ENCODE data around the gene ENTPD8. TPM values are rescaled to one million over a fixed set of nuclear protein-coding genes. Genes with fewer than 3 reads are reported as not detected.

Gene ENTPD8
- total and polyA plus RNA-seq, 10 of the 15 experiments (the other 5 are each of a cell fraction or from before 2014, with no cell fraction given): not detected

GRCh38 chr9:137411645-137412380, 29.3 kb downstream of the ENTPD8 start:
- no peaks in the 10 kb centered on the region for H3K9me3 ChIP-seq (replicated peaks; ENCODE audit: control insufficient read depth, insufficient read depth, low read length)
- H3K36me3 ChIP-seq (ENCODE audit: control insufficient read depth in 2 of 2, insufficient read depth in 2 of 2, low read length in 1 of 2): no peaks in the 10 kb centered on the region
- no peaks in the 10 kb centered on the region for H3K27me3 ChIP-seq (replicated peaks in 1 of 2; ENCODE audit: control insufficient read depth in 2 of 2, insufficient read depth in 2 of 2, low read length in 1 of 2)
- H3K4me2 ChIP-seq (ENCODE audit: control insufficient read depth, insufficient read depth): peak overlapping the region; percentile 78
- in situ Hi-C loops (cut with MboI): no loop called here
- SMC1A ChIA-PET (ENCODE audit: uncharacterized antibody, unreplicated experiment): interaction anchor here (0.8 to 1.3 kb wide), 2 partner anchors 10 to 109 kb away, joined by 3 to 4 read pairs; partner anchors contain the start of gene NRARP
- no peak overlapping the region for H2AFZ ChIP-seq (ENCODE audit: control insufficient read depth, low read depth, low read length)
- peak overlapping the region; percentile 62 for H3K27ac ChIP-seq (ENCODE audit: control insufficient read depth, insufficient read depth)
- no peak overlapping the region; the same call in 1 of the 2 replicates for H3K9ac ChIP-seq (ENCODE audit: control insufficient read depth, insufficient read depth, low read length)
- POLR2A ChIA-PET: interaction anchor here (1.7 kb wide), 1 partner anchor 96 kb away, joined by 4 read pairs; no protein-coding TSS in a partner anchor
- RAD21 ChIA-PET (ENCODE audit: unreplicated experiment): interaction anchor here (1.6 kb wide), 1 partner anchor 11 kb away, joined by 4 read pairs; the partner anchor contains the start of gene EXD3
- no peaks in the 10 kb centered on the region for H4K20me1 ChIP-seq (ENCODE audit: control insufficient read depth, insufficient read depth)
- CTCF ChIA-PET: interaction anchor here (1.2 to 1.3 kb wide), 2 partner anchors 11 to 110 kb away, joined by 4 to 5 read pairs; partner anchors contain the start of genes EXD3, NOXA1 and NRARP
- FAIRE-seq (peak; percentile 70), DNase-seq (ENCODE audit: low read depth, low spot score) (peak; percentile 43), ATAC-seq (peak; percentile 72)
- peaks cover 29% of the 10 kb centered on the region for H3K4me1 ChIP-seq (ENCODE audit: control insufficient read depth, insufficient read depth, low read length)
- no TSS peak for BruUV-seq (replicated peaks)
- H3K79me2 ChIP-seq (ENCODE audit: control insufficient read depth, insufficient read depth, low read length): peaks cover 2% of the 10 kb centered on the region
- intact Hi-C loops (cut with micrococcal nuclease; ENCODE audit: unreplicated experiment): no loop called here
- peak overlapping the region; percentile 38; the same call in 1 of the 2 replicates for H3K4me3 ChIP-seq
- 2% methylated on average over 19 of the region's 30 CpGs for WGBS (ENCODE audit: insufficient coverage, insufficient replicate concordance, low lambda C conversion rate, missing lambda C conversion rate)
- TF ChIP-seq CREM (IDR thresholded peaks at IDR 0.05; ENCODE audit: low read depth): peak; percentile 17; the same call in 1 of the 2 replicates
- TF ChIP-seq NFYA (IDR thresholded peaks at IDR 0.05; ENCODE audit: borderline replicate concordance, low read depth, low read length): no peak
- TF ChIP-seq TCF3 (IDR thresholded peaks at IDR 0.05; ENCODE audit: borderline replicate concordance, insufficient read depth, low read depth, low read length): 0 out of 2 replicates have a peak, but pooled peaks have one; percentile 61
- TF ChIP-seq EP300 (IDR thresholded peaks at IDR 0.05; ENCODE audit: borderline replicate concordance in 1 of 2, control insufficient read depth in 1 of 2, low read depth in 2 of 2, low read length in 2 of 2): peak in 1 of 2 experiments; percentile 12; a peak in 1 of 4 replicates
- peak; percentile 45; the same call in 1 of the 2 replicates for TF ChIP-seq TCF12 (IDR thresholded peaks at IDR 0.05; ENCODE audit: low read depth, low read length)
- no peak for TF ChIP-seq CREB1 (IDR thresholded peaks at IDR 0.05; ENCODE audit: low read depth)
- TF ChIP-seq TBL1XR1 (IDR thresholded peaks at IDR 0.05; ENCODE audit: low read depth, low read length): peak; percentile 39; the same call in 1 of the 2 replicates
- TF ChIP-seq GATAD2B (conservative IDR thresholded peaks at IDR 0.05; ENCODE audit: low read depth): peak; percentile 84
- TF ChIP-seq IKZF1 (conservative IDR thresholded peaks at IDR 0.05): peak; percentile 89
- peak; percentile 78 for TF ChIP-seq NR2F1 (conservative IDR thresholded peaks at IDR 0.05)
- no peak for TF ChIP-seq FOXM1 (IDR thresholded peaks at IDR 0.05; ENCODE audit: low read depth, low read length)
- no peak for TF ChIP-seq TAF1 (IDR thresholded peaks at IDR 0.05; ENCODE audit: borderline replicate concordance, low read depth, low read length)
- TF ChIP-seq POLR2A (IDR thresholded peaks at IDR 0.05; ENCODE audit: low read depth, low read length): peak; percentile 18; the same call in 1 of the 2 replicates
- 0 out of 2 replicates have a peak, but pooled peaks have one; percentile 27 for TF ChIP-seq NBN (IDR thresholded peaks at IDR 0.05)
- peak; percentile 41; the same call in 1 of the 2 replicates for TF ChIP-seq MTA3 (IDR thresholded peaks at IDR 0.05; ENCODE audit: borderline replicate concordance, low read length)
- TF ChIP-seq BCL11A (IDR thresholded peaks at IDR 0.05; ENCODE audit: low read depth, low read length): 0 out of 2 replicates have a peak, but pooled peaks have one; percentile 24
- peak; percentile 86 for TF ChIP-seq CBFB (IDR thresholded peaks at IDR 0.05; ENCODE audit: low read depth)
- TF ChIP-seq JUNB (IDR thresholded peaks at IDR 0.05): 0 out of 2 replicates have a peak, but pooled peaks have one; percentile 16
- TF ChIP-seq LARP7 (IDR thresholded peaks at IDR 0.05): peak; percentile 30; the same call in 1 of the 2 replicates
- no peak for TF ChIP-seq TCF7 (IDR thresholded peaks at IDR 0.05; ENCODE audit: borderline replicate concordance)
- no peak for TF ChIP-seq STAT3 (IDR thresholded peaks at IDR 0.05; ENCODE audit: low read depth, low read length)
- TF ChIP-seq YBX1 (IDR thresholded peaks at IDR 0.05): no peak
- TF ChIP-seq TARDBP (IDR thresholded peaks at IDR 0.05; ENCODE audit: borderline replicate concordance): no peak
- TF ChIP-seq MTA2 (IDR thresholded peaks at IDR 0.05; ENCODE audit: low read depth): peak; percentile 54
- TF ChIP-seq, protein P1, sequence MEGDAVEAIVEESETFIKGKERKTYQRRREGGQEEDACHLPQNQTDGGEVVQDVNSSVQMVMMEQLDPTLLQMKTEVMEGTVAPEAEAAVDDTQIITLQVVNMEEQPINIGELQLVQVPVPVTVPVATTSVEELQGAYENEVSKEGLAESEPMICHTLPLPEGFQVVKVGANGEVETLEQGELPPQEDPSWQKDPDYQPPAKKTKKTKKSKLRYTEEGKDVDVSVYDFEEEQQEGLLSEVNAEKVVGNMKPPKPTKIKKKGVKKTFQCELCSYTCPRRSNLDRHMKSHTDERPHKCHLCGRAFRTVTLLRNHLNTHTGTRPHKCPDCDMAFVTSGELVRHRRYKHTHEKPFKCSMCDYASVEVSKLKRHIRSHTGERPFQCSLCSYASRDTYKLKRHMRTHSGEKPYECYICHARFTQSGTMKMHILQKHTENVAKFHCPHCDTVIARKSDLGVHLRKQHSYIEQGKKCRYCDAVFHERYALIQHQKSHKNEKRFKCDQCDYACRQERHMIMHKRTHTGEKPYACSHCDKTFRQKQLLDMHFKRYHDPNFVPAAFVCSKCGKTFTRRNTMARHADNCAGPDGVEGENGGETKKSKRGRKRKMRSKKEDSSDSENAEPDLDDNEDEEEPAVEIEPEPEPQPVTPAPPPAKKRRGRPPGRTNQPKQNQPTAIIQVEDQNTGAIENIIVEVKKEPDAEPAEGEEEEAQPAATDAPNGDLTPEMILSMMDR (IDR thresholded peaks at IDR 0.05 in 2 of 3, conservative IDR thresholded peaks at IDR 0.05 in 1 of 3; ENCODE audit: control insufficient read depth in 2 of 3, extremely low read depth in 1 of 3, insufficient read depth in 1 of 3, low read depth in 3 of 3, low read length in 3 of 3): no peak
